OCI-LY1 (cell line): ENCODE data around the gene HOXC6.

Experiments used
- H2AFZ ChIP-seq: fragments of 200-600 bp; sonication (generic), shearing (Covaris generic); 2 replicates; pipeline ENCODE4 v1.6.0; 2014; ENCODE audit warnings: antibody characterized with exemption, mild to moderate bottlenecking, low read length
- H3F3A ChIP-seq: fragments of 200-600 bp; sonication (generic), shearing (Covaris generic); 2 replicates; pipeline ENCODE4 v1.6.0; 2014; ENCODE audit warnings: mild to moderate bottlenecking, antibody characterized with exemption, low read length, moderate library complexity; ENCODE audit not compliant: insufficient read depth
- H3K27ac ChIP-seq: fragments of 200-600 bp; sonication (generic); 2 replicates; pipeline ENCODE4 v1.5.1; 2014; ENCODE audit warnings: low read length, mixed run types, mild to moderate bottlenecking, low read depth; ENCODE audit not compliant: poor library complexity, severe bottlenecking
- H3K27me3 ChIP-seq: fragments of 200-600 bp; sonication (generic); 2 replicates; pipeline ENCODE4 v1.6.0; 2014; ENCODE audit warnings: antibody characterized with exemption, mild to moderate bottlenecking, low read length, moderate library complexity; ENCODE audit not compliant: insufficient read depth
- H3K36me3 ChIP-seq: fragments of 200-600 bp; sonication (generic); 2 replicates; pipeline ENCODE4 v1.6.1; 2014; ENCODE audit warnings: mild to moderate bottlenecking, antibody characterized with exemption, low read length, moderate library complexity, mixed read lengths; ENCODE audit not compliant: insufficient read depth
- H3K4me1 ChIP-seq: fragments of 200-600 bp; sonication (generic); 2 replicates; pipeline ENCODE4 v1.5.1; 2014; ENCODE audit warnings: mild to moderate bottlenecking, low read length, moderate library complexity; ENCODE audit not compliant: insufficient read depth, severe bottlenecking
- H3K4me2 ChIP-seq: fragments of 200-600 bp; sonication (generic), shearing (Covaris generic); 2 replicates; pipeline ENCODE4 v1.6.1; 2014; ENCODE audit warnings: low read length
- H3K4me3 ChIP-seq: fragments of 200-600 bp; sonication (generic); 2 replicates; pipeline ENCODE4 v1.5.1; 2014; ENCODE audit warnings: low read length, low read depth, mild to moderate bottlenecking, mixed read lengths; ENCODE audit not compliant: poor library complexity, severe bottlenecking
- H3K79me2 ChIP-seq: fragments of 200-600 bp; shearing (Covaris generic); 2 replicates; pipeline ENCODE4 v1.6.1; 2016; ENCODE audit warnings: mixed run types, low read length, mixed read lengths; ENCODE audit not compliant: insufficient read depth
- H3K9ac ChIP-seq: fragments of 200-600 bp; sonication (generic), shearing (Covaris generic); 2 replicates; pipeline ENCODE4 v1.6.1; 2014; ENCODE audit warnings: mild to moderate bottlenecking, low read length, mixed read lengths
- H3K9me2 ChIP-seq: fragments of 200-600 bp; sonication (generic), shearing (Covaris generic); 2 replicates; pipeline ENCODE4 v1.6.1; 2014; ENCODE audit warnings: low read depth, mild to moderate bottlenecking, low read length, mixed read lengths
- H3K9me3 ChIP-seq: fragments of 200-600 bp; shearing (Covaris generic); 2 replicates; pipeline ENCODE4 v1.6.1; 2014; ENCODE audit warnings: low read length, mixed read lengths
- H4K20me1 ChIP-seq: fragments of 200-600 bp; sonication (generic), shearing (Covaris generic); 2 replicates; pipeline ENCODE4 v1.6.0; 2016; ENCODE audit warnings: mild to moderate bottlenecking, low read length; ENCODE audit not compliant: insufficient read depth
- CTCF ChIP-seq: fragments of 200-600 bp; sonication (generic), shearing (Covaris generic); IDR thresholded peaks from 2 replicates; pipeline ENCODE4 v1.5.1; 2017; ENCODE audit warnings: mild to moderate bottlenecking, antibody characterized with exemption, low read length, moderate library complexity, mixed read lengths
- EZH2 ChIP-seq: fragments of 200-600 bp; sonication (generic), shearing (Covaris generic); IDR thresholded peaks from 2 replicates; pipeline ENCODE4 v1.8.0; 2017; ENCODE audit warnings: borderline replicate concordance, mixed run types, mild to moderate bottlenecking, antibody characterized with exemption, low read length, moderate library complexity, mixed read lengths

HOXC6 gene

GRCh38 chr12:53998900-53999236, 29.4 kb upstream of the HOXC6 start:
- no peak overlapping the region for H3K4me3 ChIP-seq
- no peaks in the 10 kb centered on the region for H3K9me2 ChIP-seq
- H3K4me1 ChIP-seq, result no peaks in the 10 kb centered on the region
- no peak overlapping the region for H3K27ac ChIP-seq
- H4K20me1 ChIP-seq, result no peaks in the 10 kb centered on the region
- peaks cover 16% of the 10 kb centered on the region; the same call in 1 of the 2 replicates for H3K27me3 ChIP-seq
- H3F3A ChIP-seq, result no peaks in the 10 kb centered on the region
- no peak overlapping the region for H3K9ac ChIP-seq
- no peaks in the 10 kb centered on the region for H3K79me2 ChIP-seq
- TF ChIP-seq EZH2, result no peak
- TF ChIP-seq CTCF, result no peak
- H3K9me3 ChIP-seq, result no peaks in the 10 kb centered on the region
- H3K4me2 ChIP-seq, result no peak overlapping the region
- H3K36me3 ChIP-seq, result no peaks in the 10 kb centered on the region
- H2AFZ ChIP-seq, result no peak overlapping the region

GRCh38 chr12:53999559-54000115, 28.6 kb upstream of the HOXC6 start:
- no peaks in the 10 kb centered on the region for H3K36me3 ChIP-seq
- H3K4me3 ChIP-seq, result no peak overlapping the region
- no peaks in the 10 kb centered on the region for H3K9me3 ChIP-seq
- no peak for TF ChIP-seq CTCF
- TF ChIP-seq EZH2, result no peak
- H3K9me2 ChIP-seq, result no peaks in the 10 kb centered on the region
- no peak overlapping the region for H2AFZ ChIP-seq
- no peaks in the 10 kb centered on the region for H3K4me1 ChIP-seq
- H3K27ac ChIP-seq, result no peak overlapping the region
- H3K4me2 ChIP-seq, result no peak overlapping the region
- no peaks in the 10 kb centered on the region for H3K79me2 ChIP-seq
- peaks cover 16% of the 10 kb centered on the region; the same call in 1 of the 2 replicates for H3K27me3 ChIP-seq
- no peak overlapping the region for H3K9ac ChIP-seq
- H4K20me1 ChIP-seq, result no peaks in the 10 kb centered on the region
- H3F3A ChIP-seq, result no peaks in the 10 kb centered on the region

GRCh38 chr12:54000116-54001114, 27.8 kb upstream of the HOXC6 start, which contains the start of gene HOXC9:
Gene HOXC9 (plus strand): TSS chr12:54000161. CDS start chr12:54000189, 28 bp downstream.
- no peak within 1 kb of the TSS for H3K4me2 ChIP-seq
- H3K79me2 ChIP-seq, result no peaks in the 10 kb centered on the region
- H3K27me3 ChIP-seq, result peaks cover 16% of the 10 kb centered on the region; the same call in 1 of the 2 replicates
- H3K36me3 ChIP-seq, result no peaks in the 10 kb centered on the region
- H2AFZ ChIP-seq, result no peak within 1 kb of the TSS
- no peak within 1 kb of the TSS for H3K9ac ChIP-seq
- no peak within 1 kb of the TSS for H3K27ac ChIP-seq
- no peak within 1 kb of the TSS for H3K4me3 ChIP-seq
- H4K20me1 ChIP-seq, result no peaks in the 10 kb centered on the region
- H3K9me3 ChIP-seq, result no peaks in the 10 kb centered on the region
- H3K9me2 ChIP-seq, result no peaks in the 10 kb centered on the region
- H3F3A ChIP-seq, result no peaks in the 10 kb centered on the region
- TF ChIP-seq EZH2, result no peak
- no peak for TF ChIP-seq CTCF
- H3K4me1 ChIP-seq, result no peaks in the 10 kb centered on the region
